Erythroblast (primary cell): ENCODE measurements around the gene CCDC116.

Experiments used
- GATA1 ChIP-seq: IDR thresholded peaks from 2 replicates; pipeline ENCODE4 v1.6.1; 2011; ENCODE audit warnings: low read depth, mild to moderate bottlenecking, control low read depth, low read length, moderate library complexity
- POLR2A ChIP-seq: IDR thresholded peaks from 2 replicates; pipeline ENCODE4 v1.6.1; 2011; ENCODE audit warnings: mild to moderate bottlenecking, low read length

DNA sequence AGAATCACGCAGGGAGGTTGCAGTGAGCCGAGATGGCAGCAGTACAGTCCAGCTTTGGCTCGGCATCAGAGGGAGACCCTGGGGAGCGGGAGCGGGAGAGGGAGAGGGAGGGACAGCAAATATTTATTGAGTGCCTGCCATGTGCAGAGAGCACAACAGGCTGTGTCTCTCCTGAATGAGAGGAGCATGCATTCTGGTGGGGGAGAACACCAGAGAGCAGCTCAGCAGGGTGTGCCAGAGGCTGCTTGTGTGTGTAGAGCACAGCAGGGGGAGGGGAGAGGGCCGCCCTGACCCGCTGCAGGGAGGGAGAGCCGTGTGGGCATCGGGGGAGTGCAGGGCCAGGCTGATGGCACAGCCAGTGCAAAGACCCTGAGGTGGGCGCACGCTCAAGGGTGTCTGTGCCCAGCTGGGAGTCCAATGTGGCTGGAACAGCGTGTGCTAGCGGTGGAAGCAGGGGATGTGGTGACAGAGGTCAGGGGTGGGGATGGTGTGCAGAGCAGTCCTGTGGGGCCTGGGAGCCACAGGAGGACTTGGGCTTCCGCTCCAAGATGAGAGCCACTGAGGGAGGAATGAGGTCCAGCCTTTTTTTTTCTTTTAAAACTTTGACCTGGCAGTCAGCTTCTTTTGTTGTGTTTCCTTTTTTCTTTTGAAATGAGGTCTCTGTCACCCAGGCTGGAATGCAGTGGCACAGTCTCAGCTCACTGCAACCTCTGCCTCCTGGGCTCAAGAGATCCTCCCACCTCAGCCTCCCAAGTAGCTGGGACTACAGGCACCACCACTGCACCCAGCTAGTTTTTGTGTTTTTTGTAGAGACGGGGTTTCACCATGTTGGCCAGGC is 45.3 kb downstream of the CCDC116 start:
- TF ChIP-seq POLR2A, result no peak
- TF ChIP-seq GATA1, result no peak
